Endothelial cell of umbilical vein (primary cell): ENCODE measurements around the gene AKAP13. TPM values are rescaled to one million over a fixed set of nuclear protein-coding genes. Genes with fewer than 3 reads are reported as not detected.
"Not testable (repeated sequence)": the region's sequence is repeated elsewhere in the genome, so short reads cannot be mapped to it uniquely, and the experiment has no call there.

Source experiments
- BruUV-seq: library from RNA; stranded (reverse); fragments of 400-500 nt; replicated peaks from 2 replicates; lab custom pipeline; 2021; lab: Mats Ljungman, UMichigan
- CTCF ChIA-PET: fragments of 300-600, 350-600 bp; sonication (Branson Sonifier 250); formaldehyde crosslinking; loops from one replicate; lab custom pipeline; 2021; ENCODE audit warnings: antibody characterized with exemption, inconsistent platforms; lab: Charles Lee
- POLR2A ChIA-PET: fragments of 300-600, 350-600 bp; sonication (Branson Sonifier 250); formaldehyde crosslinking; loops from one replicate; lab custom pipeline; 2021; ENCODE audit warnings: antibody characterized with exemption, inconsistent platforms; lab: Charles Lee
- DNase-seq: peaks from one replicate; pipeline ENCODE4 v3.0.0-alpha.2; 2011; ENCODE audit warnings: low read depth, low spot score
- FAIRE-seq: peaks from 2 replicates; lab custom pipeline; 2011; peaks lifted over from hg19 to GRCh38; lab: Jason Lieb, UNC
- H2AFZ ChIP-seq: 2 replicates; pipeline ENCODE4 v1.6.0; 2012; ENCODE audit warnings: low read depth, low read length, control low read depth, inconsistent platforms
- H3K27ac ChIP-seq: 2 replicates; pipeline ENCODE4 v1.5.1; 2011; ENCODE audit warnings: low read depth, mild to moderate bottlenecking, control low read depth, low read length, moderate library complexity; ENCODE audit not compliant: insufficient read depth
- H3K27me3 ChIP-seq, 2 experiments: 2 replicates each; pipeline versions ENCODE4 v1.6.0 to v1.6.1; 2011; ENCODE audit warnings: low read length in 2 of 2, mixed read lengths in 1 of 2; ENCODE audit not compliant: control insufficient read depth in 2 of 2, insufficient read depth in 2 of 2
- H3K36me3 ChIP-seq, 2 experiments: 2 replicates in 1 of 2; 3 replicates in 1 of 2; pipeline ENCODE4 v1.5.1; 2011; ENCODE audit warnings: low read length in 2 of 2, mild to moderate bottlenecking in 1 of 2, moderate library complexity in 1 of 2; ENCODE audit not compliant: control insufficient read depth in 2 of 2, insufficient read depth in 2 of 2; ENCODE audit errors: extremely low read depth in 1 of 2
- H3K4me1 ChIP-seq: 3 replicates; pipeline ENCODE4 v1.5.1; 2011; ENCODE audit warnings: mild to moderate bottlenecking, low read length; ENCODE audit not compliant: control insufficient read depth, insufficient read depth; ENCODE audit errors: extremely low read depth
- H3K4me2 ChIP-seq: 2 replicates; pipeline ENCODE4 v1.6.1; 2011; ENCODE audit warnings: low read length, control low read depth, mixed read lengths; ENCODE audit not compliant: insufficient read depth
- H3K4me3 ChIP-seq, 3 experiments: fragments of 200-600 bp in 1 of 3; sonication (generic), shearing (Covaris generic) in 1 of 3; replicated peaks in 1 of 3; 2 replicates each; pipeline ENCODE4 v1.5.1; 2011 to 2016; ENCODE audit warnings: control low read depth in 3 of 3, low read length in 3 of 3, mild to moderate bottlenecking in 2 of 3, inconsistent platforms in 1 of 3, low read depth in 1 of 3, moderate library complexity in 1 of 3; ENCODE audit not compliant: insufficient read depth in 1 of 3
- H3K79me2 ChIP-seq: 2 replicates; pipeline ENCODE4 v1.6.0; 2012; ENCODE audit warnings: low read length, inconsistent platforms; ENCODE audit not compliant: control insufficient read depth, insufficient read depth
- H3K9ac ChIP-seq: replicated peaks from 2 replicates; pipeline ENCODE3; 2011; ENCODE audit warnings: low read length, control low read depth; ENCODE audit not compliant: insufficient read depth; ENCODE audit errors: extremely low read depth
- H3K9me1 ChIP-seq: replicated peaks from 3 replicates; pipeline ENCODE4 v1.6.0; 2011; ENCODE audit warnings: mild to moderate bottlenecking, low read length; ENCODE audit not compliant: control insufficient read depth, insufficient read depth; ENCODE audit errors: extremely low read depth
- H3K9me3 ChIP-seq: replicated peaks from 2 replicates; pipeline ENCODE4 v1.5.1; 2012; ENCODE audit warnings: low read length, inconsistent platforms; ENCODE audit not compliant: control insufficient read depth, insufficient read depth
- H4K20me1 ChIP-seq: replicated peaks from 2 replicates; pipeline ENCODE3; 2011; ENCODE audit warnings: mild to moderate bottlenecking, low read length; ENCODE audit not compliant: control insufficient read depth, insufficient read depth; ENCODE audit errors: extremely low read depth
- CTCF ChIP-seq, 2 donors: IDR thresholded peaks; 1 replicate in 1 of 2; 2 replicates in 1 of 2; pipeline ENCODE4 v1.5.1; 2011; ENCODE audit warnings: low read length in 2 of 2, mild to moderate bottlenecking in 2 of 2, moderate library complexity in 2 of 2, control low read depth in 1 of 2, inconsistent platforms in 1 of 2, low read depth in 1 of 2; ENCODE audit not compliant: insufficient read depth in 1 of 2; ENCODE audit errors: extremely low read depth in 1 of 2
- EZH2 ChIP-seq: IDR thresholded peaks from 2 replicates; pipeline ENCODE4 v1.6.1; 2012; ENCODE audit warnings: borderline replicate concordance, low read depth, mild to moderate bottlenecking, moderate library complexity, low read length, inconsistent platforms; ENCODE audit not compliant: severe bottlenecking
- FOS ChIP-seq: IDR thresholded peaks from 2 replicates; pipeline ENCODE4 v1.6.1; 2011; ENCODE audit warnings: mild to moderate bottlenecking, low read length, moderate library complexity, borderline replicate concordance; ENCODE audit not compliant: insufficient read depth
- GATA2 ChIP-seq: IDR thresholded peaks from 2 replicates; pipeline ENCODE4 v1.7.0; 2011; ENCODE audit warnings: low read depth, mild to moderate bottlenecking, moderate library complexity, mixed read lengths, low read length; ENCODE audit not compliant: insufficient read length, insufficient read depth
- JUN ChIP-seq: IDR thresholded peaks from 2 replicates; pipeline ENCODE4 v1.6.1; 2011; ENCODE audit warnings: borderline replicate concordance, low read depth; ENCODE audit not compliant: insufficient read length, insufficient read depth
- MYC ChIP-seq: IDR thresholded peaks from one replicate; pipeline ENCODE4 v1.6.1; 2011; ENCODE audit warnings: mild to moderate bottlenecking, low read depth, low read length
- POLR2A ChIP-seq: IDR thresholded peaks from 2 replicates; pipeline ENCODE4 v1.6.1; 2012; ENCODE audit warnings: low read depth, mild to moderate bottlenecking, control low read depth, low read length
- POLR2AphosphoS5 ChIP-seq: IDR thresholded peaks from 2 replicates; pipeline ENCODE4 v1.6.1; 2012; ENCODE audit warnings: low read depth, mild to moderate bottlenecking, control low read depth, low read length, moderate library complexity; ENCODE audit not compliant: insufficient read depth
- dilution Hi-C: fragments of 300-500 bp; cut with MboI; formaldehyde crosslinking; loops from one replicate; pipeline ENCODE4 v1.15.0; 2019; ENCODE audit warnings: low sequenced_read_pairs; ENCODE audit not compliant: extremely low pct_ligation_motif_present
- intact Hi-C: fragments of 100-400 bp; cut with micrococcal nuclease; formaldehyde crosslinking; loops from one replicate; pipeline ENCODE4 v1.10.0; 2022
- polyA plus RNA-seq, 4 experiments: library from polyadenylated mRNA; depleted of rRNA in 3 of 4; stranded (reverse) in 3 of 4; unstranded in 1 of 4; fragments of >200 nt; gene quantifications; 2 replicates each; pipeline versions ENCODE4 v1.2.1 to v1.2.3, GENCODE V29; 2011 to 2012; ENCODE audit warnings: missing spikeins in 1 of 4
- total RNA-seq: library from RNA; stranded (reverse); gene quantifications from 2 replicates; pipeline ENCODE4 v1.2.3, GENCODE V29; 2021
- TF ChIP-seq, protein P1 (sequence below): IDR thresholded peaks from 2 replicates; pipeline ENCODE4 v1.6.1; 2011; ENCODE audit not compliant: insufficient read depth, insufficient read length

The AKAP13 gene
- total and polyA plus RNA-seq, 2 donors (not counting 3 experiments of a cell fraction or from before 2014, with no cell fraction given) = 22.8 to 87.8 TPM

- H4K20me1 ChIP-seq = peaks cover 4% of the 10 kb centered on the region
- CTCF ChIA-PET = interaction anchor here (1.0 kb wide), 1 partner anchor 48 kb away, joined by 3 read pairs; no protein-coding TSS in a partner anchor
These were observed 153.6 kb downstream of the AKAP13 start for GRCh38 chr15:85534031-85534430.

DNA sequence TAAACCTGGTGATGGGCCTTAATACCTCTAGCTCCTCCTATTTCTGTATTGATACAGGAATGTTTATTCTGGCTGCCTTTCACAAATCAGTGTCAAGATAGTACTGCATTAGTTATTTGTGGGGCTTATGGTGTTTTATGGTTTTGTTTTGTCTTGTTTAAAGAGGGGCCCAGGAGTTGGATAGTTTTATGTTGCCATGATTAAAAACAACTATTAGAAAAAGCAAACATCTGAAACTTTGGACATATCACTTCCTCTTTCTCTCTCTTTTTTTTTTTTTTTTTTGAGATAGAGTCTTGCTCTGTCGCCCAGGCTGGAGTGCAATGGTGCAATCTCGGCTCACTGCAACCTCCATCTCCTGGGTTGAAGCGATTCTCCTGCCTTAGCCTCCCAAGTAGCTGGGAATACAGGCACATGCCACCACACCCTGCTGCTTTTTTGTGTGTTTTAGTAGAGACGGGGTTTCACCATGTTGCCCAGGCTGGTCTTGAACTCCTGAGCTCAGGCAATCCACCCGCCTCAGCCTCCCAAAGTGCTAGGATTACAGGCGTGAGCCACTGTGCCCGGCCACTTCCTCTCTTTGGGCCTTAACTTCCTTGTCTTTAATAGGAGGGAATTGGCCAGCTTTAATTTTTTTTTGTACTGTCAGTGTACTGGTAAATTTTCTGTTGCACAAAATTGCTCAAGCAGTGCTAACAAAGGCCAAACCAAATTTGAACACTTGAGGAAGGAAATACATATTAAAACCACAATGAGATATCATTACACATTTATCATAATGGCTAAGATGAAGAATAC, 155.3 kb downstream of the AKAP13 start:
- POLR2A ChIA-PET, BruUV-seq, H3K4me2 ChIP-seq, DNase-seq, H4K20me1 ChIP-seq, H3K4me1 ChIP-seq, H3K27ac ChIP-seq, H2AFZ ChIP-seq, H3K79me2 ChIP-seq, H3K9me1 ChIP-seq, intact Hi-C loops, H3K9me3 ChIP-seq, FAIRE-seq, H3K27me3 ChIP-seq, dilution Hi-C loops, H3K9ac ChIP-seq, H3K36me3 ChIP-seq, H3K4me3 ChIP-seq: not testable (repeated sequence)
- CTCF ChIA-PET = interaction anchor here (1.1 kb wide), 1 partner anchor 204 kb away, joined by 3 read pairs; no protein-coding TSS in a partner anchor

More at GRCh38 chr15:85534031-85534430, 153.6 kb downstream of the AKAP13 start:
- BruUV-seq = no TSS peak
- peaks cover 0 to 4% of the 10 kb centered on the region in 2 experiments for H3K36me3 ChIP-seq
- no peak overlapping the region for H3K4me3 ChIP-seq
- no peaks in the 10 kb centered on the region for H3K9me1 ChIP-seq
- intact Hi-C loops = no loop called here
- no peak overlapping the region for H3K27ac ChIP-seq
- TF ChIP-seq CTCF (IDR thresholded peaks at IDR 0.05; ENCODE audit: extremely low read depth in 1 of 2, insufficient read depth in 1 of 2, low read depth in 1 of 2, low read length in 2 of 2) (no peak), POLR2AphosphoS5 (no peak), EZH2 (no peak), POLR2A (no peak), GATA2 (no peak), MYC (no peak), FOS (no peak), JUN (no peak)
- TF ChIP-seq, protein P1, sequence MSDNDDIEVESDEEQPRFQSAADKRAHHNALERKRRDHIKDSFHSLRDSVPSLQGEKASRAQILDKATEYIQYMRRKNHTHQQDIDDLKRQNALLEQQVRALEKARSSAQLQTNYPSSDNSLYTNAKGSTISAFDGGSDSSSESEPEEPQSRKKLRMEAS = no peak
- no peak overlapping the region for H3K4me2 ChIP-seq
- no peaks in the 10 kb centered on the region for H3K4me1 ChIP-seq
- dilution Hi-C loops = no loop called here
- H3K79me2 ChIP-seq = no peaks in the 10 kb centered on the region
- H2AFZ ChIP-seq = no peak overlapping the region
- no peaks in the 10 kb centered on the region for H3K9me3 ChIP-seq
- DNase-seq (no peak), FAIRE-seq (no peak)
- H3K9ac ChIP-seq = no peak overlapping the region
- POLR2A ChIA-PET = no interaction called here
- no peaks in the 10 kb centered on the region for H3K27me3 ChIP-seq
